Spleen (tissue), 11 donors: ENCODE results near the gene FAM9C. TPM values are rescaled to one million over a fixed set of nuclear protein-coding genes. Genes with fewer than 3 reads are reported as not detected.
"Not testable (repeated sequence)": the region's sequence is repeated elsewhere in the genome, so short reads cannot be mapped to it uniquely, and the experiment has no call there.

ENCODE experiments used
- DNase-seq: peaks from one replicate; pipeline ENCODE4 v3.0.0-alpha.2; 2020
- H3K27ac ChIP-seq, 8 donors: fragments of 200-600 bp; sonication (generic) in 7 of 8; 1 replicate in 4 of 8; 2 replicates in 4 of 8; pipeline versions ENCODE4 v1.5.0 to v1.8.0; 2016 to 2021; ENCODE audit warnings: inconsistent platforms in 4 of 8, mild to moderate bottlenecking in 4 of 8, moderate library complexity in 1 of 8
- H3K27me3 ChIP-seq, 7 donors: fragments of 200-600 bp; sonication (generic) in 6 of 7; replicated peaks in 1 of 7; 1 replicate in 4 of 7; 2 replicates in 3 of 7; pipeline versions ENCODE4 v1.5.0 to v1.8.0; 2016 to 2021; ENCODE audit warnings: inconsistent platforms in 3 of 7, mild to moderate bottlenecking in 1 of 7
- H3K36me3 ChIP-seq, 6 donors: fragments of 200-600 bp; sonication (generic) in 5 of 6; 1 replicate in 4 of 6; 2 replicates in 2 of 6; pipeline versions ENCODE4 v1.5.0 to v1.8.0; 2016 to 2021; ENCODE audit warnings: inconsistent platforms in 2 of 6
- H3K4me1 ChIP-seq, 6 donors: fragments of 200-600 bp; sonication (generic) in 5 of 6; 1 replicate in 3 of 6; 2 replicates in 3 of 6; pipeline versions ENCODE4 v1.5.0 to v1.8.0; 2016 to 2021; ENCODE audit warnings: inconsistent platforms in 3 of 6
- H3K4me3 ChIP-seq, 8 donors: fragments of 200-600 bp; sonication (generic) in 7 of 8; 1 replicate in 4 of 8; 2 replicates in 4 of 8; pipeline versions ENCODE4 v1.5.0 to v1.8.0; 2016 to 2021; ENCODE audit warnings: inconsistent platforms in 4 of 8, mild to moderate bottlenecking in 4 of 8, moderate library complexity in 2 of 8
- H3K9me3 ChIP-seq, 8 donors: fragments of 200-600 bp; sonication (generic) in 7 of 8; 1 replicate in 4 of 8; 2 replicates in 4 of 8; pipeline versions ENCODE4 v1.5.0 to v1.8.0; 2016 to 2021; ENCODE audit warnings: inconsistent platforms in 4 of 8
- POLR2A ChIP-seq, 3 donors: fragments of 450-650 bp; IDR thresholded peaks; one replicate each; pipeline ENCODE4 v1.5.1; 2017; ENCODE audit warnings: antibody characterized with exemption in 3 of 3, mild to moderate bottlenecking in 1 of 3
- POLR2AphosphoS5 ChIP-seq, 3 donors: sonication (generic); formaldehyde crosslinking; IDR thresholded peaks; one replicate each; pipeline ENCODE4 v1.5.1; 2017; ENCODE audit warnings: antibody characterized with exemption in 3 of 3
- WGBS, 5 donors: extraction: QIAGEN DNeasy Blood & Tissue Kit in 3 of 5; methylation state at CpG; one replicate each; pipeline versions ENCODE4 v1.1.5 to v1.1.7; 2013 to 2018; 5-methylcytosine and 5-hydroxymethylcytosine counted together
- intact Hi-C: fragments of 100-400 bp; cut with DNase I; formaldehyde crosslinking; loops from one replicate; pipeline ENCODE4 v1.15.0; 2023; ENCODE audit warnings: low total_unique reads
- polyA plus RNA-seq, 3 donors: library from polyadenylated mRNA; stranded (reverse); fragments of 200-250 nt; gene quantifications; one replicate each; pipeline ENCODE4 v1.2.1, GENCODE V29; 2013
- total RNA-seq, 7 donors: library from RNA; depleted of rRNA in 3 of 7; stranded (reverse); fragments of >200 nt in 3 of 7; fragmentation: NEBNext Ultra II Directional in 4 of 7; extraction: Animal tissue kit (Norgen Biotek cat#: 25700) in 4 of 7; gene quantifications; one replicate each; pipeline versions ENCODE4 v1.1.0 to v1.2.1, GENCODE V29; 2016 to 2021
- TF ChIP-seq, protein P1 (sequence below), 11 experiments: fragments of 200-600 bp in 7 of 11; fragments of 450-650 bp in 4 of 11; sonication (generic) in 4 of 11; IDR thresholded peaks in 8 of 11; conservative IDR thresholded peaks in 3 of 11; 1 replicate in 7 of 11; 2 replicates in 4 of 11; pipeline versions ENCODE4 v1.4.0 to v1.8.0; 2016 to 2021; ENCODE audit warnings: antibody characterized with exemption in 11 of 11, inconsistent platforms in 4 of 11, mild to moderate bottlenecking in 1 of 11
- donor health status: healthy with polysubstance abuse.
- donor health status: DM: no; HTN: no; CAD: no; lungs with moderate emphysema.
- donor health status: DM: no; HTN: no; CAD: no.
- donor health status: Bipolar disorder and iron deficiency.
- donor health status: healthy.
- donor health status: DM: no; HTN: no; CAD: no.
- donor health status: DM: yes; HTN: yes; CAD: no.

The FAM9C gene
- total and polyA plus RNA-seq, 10 donors, result 0.09 to 56.0 (median 10.5) TPM; not detected in 3

DNA sequence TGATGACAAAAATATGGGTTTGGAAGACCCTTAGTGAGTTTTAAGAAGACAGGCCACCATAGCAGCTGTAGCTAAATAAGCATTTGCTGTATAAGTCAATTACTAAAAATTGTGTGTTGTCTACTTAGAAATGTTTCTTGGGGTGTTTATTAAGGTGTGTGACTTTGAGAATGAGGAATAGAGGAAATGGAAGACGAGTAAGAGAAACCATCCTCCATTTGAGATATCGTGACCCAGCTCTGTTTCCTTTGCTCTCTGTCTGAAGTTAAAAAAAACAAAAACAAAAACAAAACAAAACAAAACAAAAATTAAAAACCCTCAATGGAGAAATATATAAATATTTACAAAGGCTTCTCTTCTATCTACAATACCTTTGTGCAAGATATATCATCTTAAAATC lies 41.7 kb upstream of the FAM9C start:
- TF ChIP-seq POLR2AphosphoS5 (IDR thresholded peaks at IDR 0.05) (no peak), POLR2A (IDR thresholded peaks at IDR 0.05) (no peak)
- TF ChIP-seq, protein P1, sequence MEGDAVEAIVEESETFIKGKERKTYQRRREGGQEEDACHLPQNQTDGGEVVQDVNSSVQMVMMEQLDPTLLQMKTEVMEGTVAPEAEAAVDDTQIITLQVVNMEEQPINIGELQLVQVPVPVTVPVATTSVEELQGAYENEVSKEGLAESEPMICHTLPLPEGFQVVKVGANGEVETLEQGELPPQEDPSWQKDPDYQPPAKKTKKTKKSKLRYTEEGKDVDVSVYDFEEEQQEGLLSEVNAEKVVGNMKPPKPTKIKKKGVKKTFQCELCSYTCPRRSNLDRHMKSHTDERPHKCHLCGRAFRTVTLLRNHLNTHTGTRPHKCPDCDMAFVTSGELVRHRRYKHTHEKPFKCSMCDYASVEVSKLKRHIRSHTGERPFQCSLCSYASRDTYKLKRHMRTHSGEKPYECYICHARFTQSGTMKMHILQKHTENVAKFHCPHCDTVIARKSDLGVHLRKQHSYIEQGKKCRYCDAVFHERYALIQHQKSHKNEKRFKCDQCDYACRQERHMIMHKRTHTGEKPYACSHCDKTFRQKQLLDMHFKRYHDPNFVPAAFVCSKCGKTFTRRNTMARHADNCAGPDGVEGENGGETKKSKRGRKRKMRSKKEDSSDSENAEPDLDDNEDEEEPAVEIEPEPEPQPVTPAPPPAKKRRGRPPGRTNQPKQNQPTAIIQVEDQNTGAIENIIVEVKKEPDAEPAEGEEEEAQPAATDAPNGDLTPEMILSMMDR (IDR thresholded peaks at IDR 0.05 in 8 of 11, conservative IDR thresholded peaks at IDR 0.05 in 3 of 11), result no peak
- Histone ChIP-seq H3K27ac (peak overlapping the region; percentile 61 to 90 (median 88)), H3K4me1 (peaks cover 37 to 100% (median 89%) of the 10 kb centered on the region in 6 donors), H3K4me3 (peak overlapping the region in 1 of 8 donors; percentile 55), H3K27me3 (peaks cover 0 to 5% (median 0%) of the 10 kb centered on the region in 7 donors), H3K9me3 (no peaks in the 10 kb centered on the region), H3K36me3 (no peaks in the 10 kb centered on the region)
- WGBS, 5 donors, result 10 to 49% (median 26%) methylated on average over 2 of the region's 2 CpGs
- DNase-seq, result no peak
- intact Hi-C loops, result loop anchor here (10.0 kb wide), 1 partner anchor 101 kb away; no protein-coding TSS in a partner anchor

DNA sequence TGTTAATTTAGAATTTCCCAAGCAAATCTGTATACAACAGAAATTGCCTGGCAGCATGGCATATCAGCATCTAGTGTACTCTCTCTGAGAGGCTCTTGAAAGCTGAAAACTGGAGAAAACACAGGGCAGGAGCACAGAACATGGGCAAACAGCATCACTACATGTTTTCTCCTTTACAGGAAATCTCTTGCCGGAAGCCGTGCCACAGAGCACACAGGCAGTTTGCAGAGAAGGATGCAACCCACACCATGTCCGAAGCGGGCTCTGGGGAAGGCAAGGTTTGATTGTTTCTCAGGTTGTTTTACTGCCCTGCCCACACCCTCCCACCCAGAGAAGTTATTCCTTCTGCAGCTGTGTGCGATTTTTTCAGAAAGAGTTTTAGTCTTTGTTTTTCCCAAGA lies 41.1 kb upstream of the FAM9C start:
- Histone ChIP-seq H3K27me3 (peaks cover 0 to 5% (median 0%) of the 10 kb centered on the region in 7 donors), H3K4me1 (peaks cover 43 to 100% (median 89%) of the 10 kb centered on the region in 6 donors), H3K36me3 (no peaks in the 10 kb centered on the region), H3K9me3 (no peaks in the 10 kb centered on the region), H3K4me3 (peak overlapping the region in 1 of 8 donors; percentile 55), H3K27ac (peak overlapping the region; percentile 61 to 90 (median 88))
- WGBS, 5 donors, result 7 to 52% (median 11%) methylated on average over 5 of the region's 5 CpGs
- DNase-seq, result peak; percentile 84
- intact Hi-C loops, result loop anchor here (10.0 kb wide), 1 partner anchor 101 kb away; no protein-coding TSS in a partner anchor
- TF ChIP-seq POLR2AphosphoS5 (IDR thresholded peaks at IDR 0.05), result peak in 2 of 3 donors; percentile 68 to 94
- TF ChIP-seq, protein P1 (IDR thresholded peaks at IDR 0.05 in 8 of 11, conservative IDR thresholded peaks at IDR 0.05 in 3 of 11), result no peak
- TF ChIP-seq POLR2A (IDR thresholded peaks at IDR 0.05), result peak in 2 of 3 donors; percentile 11 to 14

DNA sequence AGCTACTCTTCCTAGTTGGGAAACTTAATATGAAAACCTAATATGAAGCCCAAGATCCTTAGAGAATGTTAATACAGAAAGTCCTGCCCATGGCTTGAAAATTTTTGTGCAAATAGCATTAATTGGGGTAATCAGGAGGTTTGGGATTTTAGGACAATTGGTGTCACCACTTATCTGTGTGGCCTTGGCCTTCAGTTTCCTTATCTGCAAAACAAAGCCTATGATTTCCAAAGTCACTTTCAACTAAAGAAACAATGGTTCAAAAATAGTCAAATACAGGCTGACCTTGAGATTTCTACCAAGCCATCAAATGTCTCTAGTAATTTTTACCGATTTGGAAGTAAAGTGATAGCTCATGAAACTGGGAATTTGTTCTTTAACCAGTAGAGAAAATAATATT lies 40.2 kb upstream of the FAM9C start:
- DNase-seq, result no peak
- Histone ChIP-seq H3K36me3 (no peaks in the 10 kb centered on the region), H3K27ac (peak overlapping the region; percentile 61 to 90 (median 88)), H3K4me3 (no peak overlapping the region), H3K27me3 (peaks cover 0 to 5% (median 0%) of the 10 kb centered on the region in 7 donors), H3K9me3 (no peaks in the 10 kb centered on the region), H3K4me1 (peaks cover 50 to 100% (median 89%) of the 10 kb centered on the region in 6 donors)
- 56 to 80% (median 71%) methylated on average over 1 of the region's 1 CpG for WGBS, 5 donors
- no peak for TF ChIP-seq POLR2AphosphoS5 (IDR thresholded peaks at IDR 0.05)
- TF ChIP-seq, protein P1 (IDR thresholded peaks at IDR 0.05 in 8 of 11, conservative IDR thresholded peaks at IDR 0.05 in 3 of 11), result no peak
- TF ChIP-seq POLR2A (IDR thresholded peaks at IDR 0.05), result no peak
- intact Hi-C loops, result loop anchor here (10.0 kb wide), 1 partner anchor 100 kb away; no protein-coding TSS in a partner anchor

DNA sequence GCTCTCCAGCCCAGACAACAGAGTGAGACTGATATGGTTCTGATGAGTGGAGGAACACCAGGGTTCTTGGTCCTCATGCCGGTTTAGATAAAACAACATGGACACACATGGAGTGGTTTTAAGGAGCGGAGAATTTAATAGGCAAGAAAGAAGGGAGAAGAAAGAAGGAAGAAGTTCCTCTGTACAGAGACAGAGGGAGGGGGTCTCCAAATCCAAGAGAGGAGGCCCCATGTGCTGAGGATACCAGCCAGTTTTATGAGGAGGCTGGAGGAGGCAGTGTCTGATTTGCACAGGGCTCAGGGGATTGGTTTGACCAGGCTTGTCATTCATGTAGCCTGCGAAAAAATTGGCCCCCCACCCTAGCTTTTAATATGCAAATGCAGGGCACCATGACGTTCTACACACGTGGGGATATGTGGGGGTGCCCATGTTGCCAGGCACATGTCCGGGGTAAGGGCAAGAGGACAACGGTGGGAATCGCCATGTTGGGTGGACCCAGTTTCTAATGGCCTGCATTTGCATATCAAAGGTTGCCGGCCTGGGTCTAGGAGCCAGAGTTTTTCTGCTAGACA lies 39.4 kb upstream of the FAM9C start:
- not testable (repeated sequence) for H3K9me3 ChIP-seq, H3K36me3 ChIP-seq, H3K27me3 ChIP-seq, DNase-seq, H3K4me3 ChIP-seq
- 63 to 88% (median 72%) methylated on average over 9 of the region's 9 CpGs for WGBS, 5 donors
- H3K4me1 ChIP-seq, result peaks cover 55 to 100% (median 94%) of the 10 kb centered on the region in 6 donors
- peak overlapping the region; percentile 61 to 90 (median 88) for H3K27ac ChIP-seq
- intact Hi-C loops, result loop anchor here (10.0 kb wide), 1 partner anchor 99 kb away; no protein-coding TSS in a partner anchor
